Aorta (tissue), 5 donors: ENCODE data around the gene MED27. TPM values are rescaled to one million over a fixed set of nuclear protein-coding genes. Genes with fewer than 3 reads are reported as not detected.

Source experiments
- ATAC-seq: fragments of 200-7000 bp; cut with Tn5 transposase; one replicate; pipeline ENCODE4 v1.9.1; 2022; ENCODE audit warnings: moderate library complexity; ENCODE audit not compliant: low FRiP score
- DNase-seq, 2 donors: peaks; one replicate each; pipeline ENCODE4 v3.0.0-alpha.2; 2020
- H3K27ac ChIP-seq, 2 donors: one replicate each; pipeline ENCODE4 v1.5.1; 2013; ENCODE audit warnings: low read length in 2 of 2, mild to moderate bottlenecking in 2 of 2, moderate library complexity in 2 of 2, control low read depth in 1 of 2, inconsistent platforms in 1 of 2, low read depth in 1 of 2
- H3K27me3 ChIP-seq, 2 donors: one replicate each; pipeline ENCODE4 v1.6.1; 2013; ENCODE audit warnings: control low read depth in 1 of 2, low read length in 1 of 2, mild to moderate bottlenecking in 1 of 2, moderate library complexity in 1 of 2; ENCODE audit not compliant: insufficient read depth in 2 of 2, control insufficient read depth in 1 of 2
- H3K36me3 ChIP-seq, 2 donors: one replicate each; pipeline ENCODE4 v1.6.1; 2013; ENCODE audit warnings: control low read depth in 1 of 2, low read length in 1 of 2, mild to moderate bottlenecking in 1 of 2; ENCODE audit not compliant: insufficient read depth in 2 of 2, control insufficient read depth in 1 of 2
- H3K4me1 ChIP-seq, 2 donors: one replicate each; pipeline ENCODE4 v1.6.1; 2013; ENCODE audit warnings: low read length in 2 of 2, control low read depth in 1 of 2, mild to moderate bottlenecking in 1 of 2, moderate library complexity in 1 of 2; ENCODE audit not compliant: insufficient read depth in 2 of 2, control insufficient read depth in 1 of 2
- H3K4me3 ChIP-seq, 2 donors: one replicate each; pipeline ENCODE4 v1.5.1; 2013; ENCODE audit warnings: low read length in 2 of 2, control low read depth in 1 of 2, mild to moderate bottlenecking in 1 of 2
- H3K9me3 ChIP-seq: one replicate; pipeline ENCODE4 v1.6.1; 2013; ENCODE audit warnings: mild to moderate bottlenecking, low read length; ENCODE audit not compliant: control insufficient read depth
- WGBS, 2 donors: extraction: QIAGEN DNeasy Blood & Tissue Kit; methylation state at CpG; one replicate each; pipeline ENCODE4 v1.1.7; 2013; 5-methylcytosine and 5-hydroxymethylcytosine counted together
- intact Hi-C, 2 donors: fragments of 100-400 bp; cut with DNase I; formaldehyde crosslinking; loops; one replicate each; pipeline versions ENCODE4 v1.14.2 to v1.15.0; 2022
- polyA plus RNA-seq, 2 donors: library from polyadenylated mRNA; stranded (reverse); fragments of 200-250 nt; gene quantifications; one replicate each; pipeline ENCODE4 v1.2.3, GENCODE V29; 2013
- total RNA-seq, 2 donors: library from RNA; stranded (reverse); fragmentation: NEBNext Ultra II Directional; extraction: Animal tissue kit (Norgen Biotek cat#: 25700); gene quantifications; one replicate each; pipeline ENCODE4 v1.2.1, GENCODE V29; 2021
- donor health status: healthy with polysubstance abuse.
- donor health status: Bipolar disorder and iron deficiency.
- donor health status: DM: no; HTN: no; CAD: no.
- donor health status: DM: no; HTN: no; CAD: no.
- donor health status: DM: yes; HTN: yes; CAD: no.

The MED27 gene
- total and polyA plus RNA-seq, 4 donors = 15.5 to 25.1 (median 20.9) TPM

DNA sequence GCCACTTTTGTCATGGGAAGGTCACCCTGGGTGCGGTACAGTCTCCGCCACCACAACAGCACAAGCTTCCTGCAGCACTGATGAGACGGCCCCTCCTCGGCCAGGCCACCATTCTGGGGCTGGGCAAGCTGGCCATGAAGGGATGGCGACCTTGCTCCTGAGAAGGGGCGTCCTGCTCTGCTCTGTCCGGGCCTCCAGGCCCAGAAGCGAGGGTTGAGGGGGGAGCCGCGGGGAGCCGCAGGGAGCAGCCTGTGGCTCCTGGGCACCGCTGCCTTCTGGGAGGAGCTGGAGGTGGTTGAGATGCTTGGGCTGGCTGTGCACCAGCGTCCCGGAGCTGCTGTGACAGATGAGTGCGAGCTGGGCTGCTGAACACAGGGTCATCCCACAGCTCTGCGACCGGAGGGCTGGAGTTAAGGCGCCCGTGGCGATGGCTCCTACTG, 255.5 kb downstream of the MED27 start:
- whole genome bisulfite sequencing, 2 donors = 25 to 35% methylated on average over 20 of the region's 20 CpGs
- DNase-seq (no peak), ATAC-seq (no peak)
- H3K27me3 ChIP-seq = peaks cover 0 to 4% of the 10 kb centered on the region in 2 donors
- intact Hi-C loops = no loop called here
- H3K4me3 ChIP-seq = no peak overlapping the region
- H3K4me1 ChIP-seq = no peaks in the 10 kb centered on the region
- H3K27ac ChIP-seq = no peak overlapping the region
- H3K9me3 ChIP-seq = peaks cover 1% of the 10 kb centered on the region
- no peaks in the 10 kb centered on the region for H3K36me3 ChIP-seq

DNA sequence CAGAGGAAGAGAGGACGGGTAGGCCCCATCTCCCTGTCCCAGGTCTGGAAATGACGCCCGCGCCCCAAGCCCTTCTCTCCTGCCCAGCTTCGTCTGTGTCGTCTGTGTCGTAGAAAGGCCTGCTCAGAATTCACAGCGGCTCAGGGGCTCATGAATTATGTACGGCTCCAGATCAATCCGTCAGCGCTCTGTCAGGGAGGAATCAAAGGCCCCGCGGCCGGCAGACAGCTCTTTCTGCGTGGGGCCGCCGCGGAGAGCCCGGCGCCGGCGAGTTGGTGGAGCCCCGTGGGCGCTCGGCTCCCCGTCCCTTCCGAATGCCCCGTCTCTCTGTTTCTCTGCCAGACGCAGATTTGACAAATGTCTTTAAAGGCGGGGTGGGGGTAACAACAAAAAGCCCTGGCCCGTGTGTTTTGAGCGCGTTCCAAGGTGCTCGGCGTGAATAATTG, 255.9 kb downstream of the MED27 start:
- peaks cover 1% of the 10 kb centered on the region for H3K9me3 ChIP-seq
- H3K36me3 ChIP-seq = no peaks in the 10 kb centered on the region
- peaks cover 0 to 4% of the 10 kb centered on the region in 2 donors for H3K27me3 ChIP-seq
- WGBS, 2 donors = 11 to 18% methylated on average over 35 of the region's 35 CpGs
- no peak overlapping the region for H3K4me3 ChIP-seq
- ATAC-seq (no peak), DNase-seq (no peak)
- no peak overlapping the region for H3K27ac ChIP-seq
- intact Hi-C loops = no loop called here
- no peaks in the 10 kb centered on the region for H3K4me1 ChIP-seq

DNA sequence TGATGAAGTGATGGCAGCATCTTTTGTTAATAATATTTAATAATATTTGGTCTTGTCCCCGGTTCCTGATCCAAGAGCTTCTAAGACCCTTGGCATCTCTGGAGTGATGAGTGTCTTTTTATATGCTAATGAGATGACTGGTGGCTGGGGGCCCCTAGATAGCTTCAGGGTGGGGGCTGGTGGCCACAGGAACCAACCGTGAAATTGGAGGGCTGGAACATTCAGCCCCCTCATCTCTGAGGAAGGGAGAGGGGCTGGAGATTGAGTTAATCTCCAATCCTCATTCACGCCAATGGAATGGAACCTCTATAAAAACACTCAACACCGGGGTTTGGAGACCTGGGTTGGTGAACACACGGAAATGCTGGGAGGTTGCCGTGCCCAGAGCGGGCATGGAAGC, 261.6 kb downstream of the MED27 start:
- no peak for ATAC-seq
- no peak for DNase-seq
- H3K36me3 ChIP-seq = no peaks in the 10 kb centered on the region
- WGBS, 2 donors = 70 to 82% methylated on average over 7 of the region's 7 CpGs
- H3K4me1 ChIP-seq = no peaks in the 10 kb centered on the region
- H3K4me3 ChIP-seq = no peak overlapping the region
- no peaks in the 10 kb centered on the region for H3K9me3 ChIP-seq
- peaks cover 0 to 1% of the 10 kb centered on the region in 2 donors for H3K27me3 ChIP-seq
- intact Hi-C loops = no loop called here
- no peak overlapping the region for H3K27ac ChIP-seq

DNA sequence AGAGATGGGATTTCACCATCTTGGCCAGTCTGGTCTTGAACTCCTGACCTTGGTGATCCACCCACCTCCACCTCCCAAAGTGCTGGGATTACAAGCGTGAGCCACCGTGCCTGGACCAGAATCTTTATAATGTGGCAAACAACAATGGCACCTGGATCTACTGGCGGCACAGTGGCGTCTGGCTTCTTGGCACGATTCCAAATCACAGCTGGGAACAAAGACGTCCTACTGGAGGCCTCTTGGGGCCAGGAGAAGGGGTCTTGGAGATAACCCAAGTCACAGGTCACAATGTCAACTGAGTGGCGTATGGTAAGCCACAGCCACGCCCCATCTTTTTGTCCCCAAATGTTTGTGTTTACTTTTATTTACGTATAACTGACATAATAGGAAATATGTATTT, 262.0 kb downstream of the MED27 start:
- 46 to 53% methylated on average over 9 of the region's 9 CpGs for WGBS, 2 donors
- Histone ChIP-seq H3K4me1 (no peaks in the 10 kb centered on the region), H3K36me3 (no peaks in the 10 kb centered on the region), H3K4me3 (no peak overlapping the region), H3K9me3 (no peaks in the 10 kb centered on the region), H3K27ac (no peak overlapping the region), H3K27me3 (no peaks in the 10 kb centered on the region)
- no peak for ATAC-seq
- no peak for DNase-seq
- intact Hi-C loops = no loop called here

DNA sequence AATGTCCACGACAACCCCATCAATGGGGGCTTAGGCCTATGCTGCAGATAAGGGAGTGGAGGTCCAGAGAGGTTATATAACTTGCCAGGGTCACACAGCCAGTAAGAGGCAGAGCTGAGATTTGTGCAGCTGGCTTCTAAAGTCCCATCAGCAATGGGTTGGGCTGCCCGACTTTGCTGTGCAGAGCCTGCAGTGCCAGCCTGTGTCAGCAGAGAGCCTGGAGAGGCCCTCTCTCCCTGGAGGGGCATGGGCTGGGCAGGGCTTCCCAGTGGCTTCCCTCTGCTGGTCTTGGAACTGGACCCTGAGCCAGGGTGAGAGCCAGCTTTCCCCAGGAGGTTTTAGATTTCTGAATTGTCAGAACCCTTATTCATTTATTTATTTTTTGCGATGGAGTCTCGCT, 262.6 kb downstream of the MED27 start:
- Histone ChIP-seq H3K27ac (no peak overlapping the region), H3K4me3 (no peak overlapping the region), H3K9me3 (no peaks in the 10 kb centered on the region), H3K27me3 (no peaks in the 10 kb centered on the region), H3K36me3 (no peaks in the 10 kb centered on the region), H3K4me1 (no peaks in the 10 kb centered on the region)
- intact Hi-C loops = no loop called here
- ATAC-seq (no peak), DNase-seq (no peak)
- whole genome bisulfite sequencing, 2 donors = 77 to 78% methylated on average over 4 of the region's 4 CpGs

DNA sequence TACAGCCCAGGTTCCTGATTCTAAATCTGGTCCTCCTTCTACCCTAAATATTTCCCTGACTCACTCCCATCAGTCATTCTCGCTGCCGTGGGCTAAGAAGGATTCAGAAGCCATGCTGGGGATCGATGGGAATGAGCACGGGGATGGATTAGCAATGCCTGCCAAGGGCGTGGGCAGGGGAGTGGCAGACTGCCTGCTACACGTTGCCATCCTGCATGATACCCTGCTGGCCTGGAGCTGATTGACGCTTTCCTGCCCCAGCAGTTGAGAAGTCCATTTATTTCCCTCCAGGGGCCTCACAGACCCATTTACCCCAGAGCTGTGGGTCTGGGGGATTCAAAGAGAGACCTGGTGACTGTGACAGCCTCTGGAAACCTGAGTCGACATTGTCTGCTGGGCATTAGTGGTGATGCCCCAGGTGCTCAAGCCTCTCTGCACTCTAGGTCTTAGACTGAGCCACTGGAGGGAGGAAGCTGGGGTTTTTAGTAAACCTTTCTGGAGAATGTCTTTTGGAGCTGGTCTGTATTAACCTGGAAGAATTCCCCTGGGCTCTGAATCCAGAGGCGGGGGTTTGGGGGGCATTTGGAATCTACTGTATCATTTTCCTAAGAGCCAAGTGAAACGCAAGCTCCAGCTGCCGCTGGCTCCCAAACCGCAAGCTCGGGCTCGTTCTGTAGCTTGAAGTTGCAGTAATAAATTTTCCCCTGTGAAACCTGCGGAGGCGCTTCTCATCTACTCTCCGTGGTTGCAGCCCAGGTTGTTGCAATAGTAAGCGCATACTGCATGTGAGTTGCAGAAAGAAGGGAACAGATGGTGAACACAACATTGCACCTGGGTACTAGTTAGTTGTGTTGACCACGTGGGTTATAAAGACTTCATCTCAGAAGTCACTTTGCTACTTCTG, 263.4 kb downstream of the MED27 start:
- DNase-seq = no peak
- H3K36me3 ChIP-seq = no peaks in the 10 kb centered on the region
- no peaks in the 10 kb centered on the region for H3K9me3 ChIP-seq
- H3K27ac ChIP-seq = no peak overlapping the region
- H3K4me1 ChIP-seq = no peaks in the 10 kb centered on the region
- intact Hi-C loops = no loop called here
- 31 to 41% methylated on average over 19 of the region's 19 CpGs for WGBS, 2 donors
- no peaks in the 10 kb centered on the region for H3K27me3 ChIP-seq
- no peak overlapping the region for H3K4me3 ChIP-seq
- no peak for ATAC-seq

DNA sequence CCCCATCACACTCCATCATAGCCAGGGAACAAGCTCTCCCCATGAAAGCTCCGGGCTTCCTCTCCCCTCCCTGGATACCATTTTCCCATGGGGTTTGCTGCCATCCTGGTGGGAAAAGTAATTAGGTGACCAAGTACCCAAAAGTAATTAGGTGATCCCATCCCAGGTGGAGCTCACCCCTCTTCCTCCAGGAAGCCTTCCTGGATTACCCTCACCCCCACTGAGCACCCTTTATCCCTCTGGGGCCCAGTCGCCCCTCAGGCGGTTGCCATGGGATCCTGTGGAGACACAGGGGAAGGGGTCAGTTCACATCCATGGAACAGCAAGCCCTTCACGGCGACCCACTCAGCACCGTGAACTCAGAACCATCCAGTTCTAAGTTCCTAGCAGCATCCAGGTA, 265.0 kb downstream of the MED27 start:
- H3K4me1 ChIP-seq = no peaks in the 10 kb centered on the region
- no peaks in the 10 kb centered on the region for H3K9me3 ChIP-seq
- H3K27ac ChIP-seq = no peak overlapping the region
- no peak overlapping the region for H3K4me3 ChIP-seq
- no peaks in the 10 kb centered on the region for H3K27me3 ChIP-seq
- ATAC-seq = no peak
- WGBS, 2 donors = 86 to 95% methylated on average over 6 of the region's 6 CpGs
- H3K36me3 ChIP-seq = no peaks in the 10 kb centered on the region
- intact Hi-C loops = no loop called here
- no peak for DNase-seq

DNA sequence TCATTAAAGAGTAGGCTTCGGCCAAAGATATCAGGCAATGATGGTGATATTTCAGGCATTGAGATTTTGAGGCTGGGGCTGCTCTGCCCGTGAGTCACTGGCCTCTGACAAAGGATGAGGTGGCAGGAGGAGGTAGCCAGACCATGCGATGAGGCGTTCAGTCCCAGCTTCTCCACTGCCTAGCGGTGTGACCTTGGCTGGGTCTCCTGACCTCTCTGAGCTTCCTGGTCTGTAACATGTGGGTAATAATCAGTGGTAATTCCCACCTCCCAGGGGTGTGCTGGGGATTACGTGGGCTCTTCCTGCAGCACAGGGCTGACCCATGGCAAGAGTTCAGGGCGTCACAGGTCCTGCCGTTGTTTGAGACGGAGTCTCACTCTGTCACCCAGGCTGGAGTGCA, 266.6 kb downstream of the MED27 start:
- WGBS, 2 donors = 74 to 75% methylated on average over 9 of the region's 9 CpGs
- ATAC-seq (no peak), DNase-seq (peak in 1 of 2 donors; percentile 22)
- no peaks in the 10 kb centered on the region for H3K27me3 ChIP-seq
- no peaks in the 10 kb centered on the region for H3K4me1 ChIP-seq
- no peaks in the 10 kb centered on the region for H3K36me3 ChIP-seq
- H3K27ac ChIP-seq = no peak overlapping the region
- intact Hi-C loops = no loop called here
- no peak overlapping the region for H3K4me3 ChIP-seq
- H3K9me3 ChIP-seq = no peaks in the 10 kb centered on the region
